ENCODE data around the gene RHOV.

RHOV gene, protein sequence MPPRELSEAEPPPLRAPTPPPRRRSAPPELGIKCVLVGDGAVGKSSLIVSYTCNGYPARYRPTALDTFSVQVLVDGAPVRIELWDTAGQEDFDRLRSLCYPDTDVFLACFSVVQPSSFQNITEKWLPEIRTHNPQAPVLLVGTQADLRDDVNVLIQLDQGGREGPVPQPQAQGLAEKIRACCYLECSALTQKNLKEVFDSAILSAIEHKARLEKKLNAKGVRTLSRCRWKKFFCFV

DNA sequence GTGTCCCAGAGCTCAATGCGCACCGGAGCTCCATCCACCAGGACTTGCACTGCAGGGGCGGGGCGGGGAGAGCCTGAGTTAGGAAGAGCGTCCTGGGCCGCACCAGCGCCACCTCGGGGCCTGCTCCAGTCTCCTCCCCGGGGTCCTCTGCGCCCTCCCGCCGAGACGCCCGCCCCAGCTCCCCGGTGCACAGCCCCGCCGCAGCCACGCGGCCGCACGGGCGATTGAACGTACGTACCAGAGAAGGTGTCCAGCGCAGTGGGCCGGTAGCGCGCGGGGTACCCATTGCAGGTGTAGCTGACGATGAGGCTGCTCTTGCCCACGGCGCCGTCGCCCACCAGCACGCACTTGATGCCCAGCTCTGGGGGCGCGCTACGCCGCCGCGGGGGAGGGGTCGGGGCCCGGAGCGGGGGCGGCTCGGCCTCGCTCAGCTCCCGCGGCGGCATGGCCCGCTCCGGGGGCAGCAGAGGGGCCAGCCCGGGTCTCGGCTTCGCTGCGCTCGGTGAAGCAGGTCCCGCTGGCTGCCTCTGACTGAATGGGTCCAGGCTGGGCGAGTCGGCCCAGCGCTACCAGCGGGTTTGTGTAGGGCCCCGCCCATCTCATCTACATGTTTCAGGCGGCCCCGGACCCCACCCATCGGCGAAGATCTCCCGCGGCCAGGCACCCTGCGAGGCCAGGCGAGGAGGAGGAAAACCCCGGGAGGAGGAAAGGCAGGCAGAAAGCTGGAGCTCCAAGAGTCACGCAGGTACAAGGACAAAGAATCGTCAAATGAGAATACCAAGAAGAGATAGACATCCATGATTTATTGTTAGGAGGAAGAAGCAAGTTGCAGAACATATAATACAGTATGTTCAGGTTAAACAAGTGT lies at the start of gene RHOV:
Gene RHOV (minus strand): TSS at position 541 of the 868 bp plus-strand sequence. CDS start 95 bp downstream, at position 446.
- Mint-ChIP-seq H3K36me3 (no peaks in the 10 kb centered on the region), H3K27ac (no peak within 1 kb of the TSS), H3K27me3 (peaks cover 2% of the 10 kb centered on the region), H3K4me1 (ENCODE audit: low read depth) (peaks cover 15% of the 10 kb centered on the region), H3K4me3 (peak within 1 kb of the TSS; percentile 83), H3K9me3 (ENCODE audit: low read depth) (no peaks in the 10 kb centered on the region)

DNA sequence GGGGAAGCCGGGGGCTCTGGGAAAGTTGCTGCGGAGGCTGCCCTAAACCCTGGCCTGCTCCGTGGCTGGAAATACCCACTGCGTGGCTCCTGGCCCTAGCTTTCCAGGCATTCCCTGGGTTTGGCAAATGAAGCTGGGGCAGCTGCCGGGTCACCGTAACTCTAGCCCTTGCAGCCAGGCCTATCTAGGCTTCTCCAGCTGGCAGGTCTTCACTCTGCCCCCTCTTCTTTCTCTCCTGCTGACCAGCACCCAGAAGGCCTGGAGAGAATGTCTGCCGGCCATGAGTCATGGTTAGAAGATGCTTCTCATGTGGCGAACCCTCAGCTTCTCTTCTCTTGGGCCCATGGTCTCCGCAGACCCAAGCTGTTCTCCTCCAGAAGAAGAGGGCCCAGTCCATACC lies 49.5 kb upstream of the RHOV start:
- no peaks in the 10 kb centered on the region for H3K36me3 Mint-ChIP-seq
- peaks cover 12% of the 10 kb centered on the region for H3K27me3 Mint-ChIP-seq
- H3K27ac Mint-ChIP-seq = no peak overlapping the region
- H3K9me3 Mint-ChIP-seq (ENCODE audit: low read depth) = no peaks in the 10 kb centered on the region
- H3K4me1 Mint-ChIP-seq (ENCODE audit: low read depth) = peaks cover 15% of the 10 kb centered on the region
- no peak overlapping the region for H3K4me3 Mint-ChIP-seq

- Mint-ChIP-seq H3K36me3 (no peaks in the 10 kb centered on the region), H3K9me3 (ENCODE audit: low read depth) (no peaks in the 10 kb centered on the region), H3K27ac (no peak overlapping the region), H3K4me1 (ENCODE audit: low read depth) (peaks cover 14% of the 10 kb centered on the region), H3K4me3 (no peak overlapping the region), H3K27me3 (peaks cover 12% of the 10 kb centered on the region)
These were observed 48.6 kb upstream of the RHOV start for GRCh38 chr15:40922608-40923005.

- Mint-ChIP-seq H3K27ac (no peak overlapping the region), H3K4me1 (ENCODE audit: low read depth) (peaks cover 11% of the 10 kb centered on the region), H3K9me3 (ENCODE audit: low read depth) (no peaks in the 10 kb centered on the region), H3K36me3 (no peaks in the 10 kb centered on the region), H3K27me3 (peaks cover 9% of the 10 kb centered on the region), H3K4me3 (no peak overlapping the region)
These were observed 48.0 kb upstream of the RHOV start for GRCh38 chr15:40921949-40922607.

- H3K27ac Mint-ChIP-seq = no peak overlapping the region
- H3K4me1 Mint-ChIP-seq (ENCODE audit: low read depth) = no peaks in the 10 kb centered on the region
- no peaks in the 10 kb centered on the region for H3K9me3 Mint-ChIP-seq (ENCODE audit: low read depth)
- no peaks in the 10 kb centered on the region for H3K36me3 Mint-ChIP-seq
- no peaks in the 10 kb centered on the region for H3K27me3 Mint-ChIP-seq
- H3K4me3 Mint-ChIP-seq = no peak overlapping the region
These were observed 44.9 kb upstream of the RHOV start for GRCh38 chr15:40918799-40919392.

DNA sequence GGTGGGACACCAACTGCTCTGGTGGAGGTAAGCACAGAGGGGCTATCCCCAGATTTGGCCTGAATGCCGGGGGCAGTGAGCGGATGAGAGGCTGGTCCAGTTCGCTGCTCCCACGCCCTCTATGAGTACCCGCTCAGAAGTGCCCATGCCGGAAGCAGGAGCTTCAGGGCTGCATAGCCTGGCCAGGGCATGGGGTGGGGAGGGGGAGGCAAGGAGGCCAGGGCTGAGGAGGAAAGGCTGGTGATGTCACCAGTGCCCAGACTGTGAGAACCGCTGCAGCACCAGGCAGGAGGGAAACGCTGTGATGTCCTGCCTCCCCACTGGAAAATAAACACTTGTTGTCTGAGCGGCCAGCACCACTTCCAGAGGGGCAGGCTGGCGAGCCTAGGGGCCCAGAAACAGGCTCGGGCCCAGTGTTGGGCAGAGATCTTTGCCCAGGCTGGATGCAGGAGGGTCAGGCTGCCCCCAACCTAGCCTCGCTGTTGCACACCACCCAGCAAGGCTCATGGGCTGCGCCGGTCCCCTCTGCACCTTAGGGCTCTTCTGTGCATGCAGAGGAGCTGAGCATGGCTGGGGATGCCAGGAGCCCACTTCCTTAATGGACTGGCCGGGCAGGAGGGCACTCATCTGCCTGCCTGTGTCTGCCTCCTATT lies 44.2 kb upstream of the RHOV start:
- no peak overlapping the region for H3K4me3 Mint-ChIP-seq
- H3K27ac Mint-ChIP-seq = no peak overlapping the region
- no peaks in the 10 kb centered on the region for H3K4me1 Mint-ChIP-seq (ENCODE audit: low read depth)
- no peaks in the 10 kb centered on the region for H3K27me3 Mint-ChIP-seq
- H3K9me3 Mint-ChIP-seq (ENCODE audit: low read depth) = no peaks in the 10 kb centered on the region
- H3K36me3 Mint-ChIP-seq = no peaks in the 10 kb centered on the region

DNA sequence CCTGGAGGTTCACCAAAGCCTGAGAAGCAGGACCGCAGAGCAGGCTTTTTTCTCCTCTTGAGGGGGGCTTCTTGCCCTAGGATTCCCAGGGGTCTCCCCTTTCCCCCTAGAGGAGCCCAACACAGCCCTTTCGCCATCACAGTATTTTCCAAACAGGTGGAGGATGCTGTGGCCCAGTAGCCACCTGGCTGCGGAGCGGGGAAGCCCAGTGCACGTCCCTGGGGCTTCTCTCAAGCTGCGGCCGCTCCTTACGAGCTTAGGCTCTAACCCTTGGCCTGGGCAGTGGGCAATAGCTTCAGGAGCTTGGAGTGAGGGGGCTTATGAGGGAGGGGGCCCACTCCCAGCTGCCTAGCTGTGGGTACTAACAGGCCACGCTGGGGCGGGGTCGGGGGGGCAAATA lies 43.6 kb upstream of the RHOV start:
- Mint-ChIP-seq H3K27me3 (no peaks in the 10 kb centered on the region), H3K4me1 (ENCODE audit: low read depth) (no peaks in the 10 kb centered on the region), H3K36me3 (no peaks in the 10 kb centered on the region), H3K9me3 (ENCODE audit: low read depth) (no peaks in the 10 kb centered on the region), H3K27ac (no peak overlapping the region), H3K4me3 (no peak overlapping the region)

DNA sequence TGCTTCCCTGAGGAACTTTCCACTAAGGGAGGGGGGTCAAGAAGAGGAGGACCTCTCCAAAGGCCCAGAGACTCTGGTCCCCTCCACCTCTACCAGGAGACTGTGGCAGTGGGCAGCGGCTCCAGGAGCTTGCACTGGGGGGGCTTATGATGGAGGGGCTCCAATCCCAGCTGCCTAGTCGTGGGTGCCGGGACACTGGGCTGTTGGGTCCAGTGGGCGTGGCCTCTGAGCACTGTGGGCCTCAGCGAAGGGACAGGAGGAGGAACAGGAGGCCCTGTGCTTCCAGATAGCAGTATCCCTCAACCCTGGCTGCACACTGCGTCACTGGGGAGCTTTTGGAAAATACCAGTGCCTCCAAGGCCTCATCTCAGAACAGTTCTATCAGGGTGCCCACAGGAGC lies 41.6 kb upstream of the RHOV start:
- Mint-ChIP-seq H3K9me3 (ENCODE audit: low read depth) (no peaks in the 10 kb centered on the region), H3K4me3 (no peak overlapping the region), H3K27me3 (no peaks in the 10 kb centered on the region), H3K36me3 (no peaks in the 10 kb centered on the region), H3K4me1 (ENCODE audit: low read depth) (no peaks in the 10 kb centered on the region), H3K27ac (no peak overlapping the region)

GRCh38 chr15:40915116-40915661 lies 41.2 kb upstream of the RHOV start:
- H3K27me3 Mint-ChIP-seq = no peaks in the 10 kb centered on the region
- H3K36me3 Mint-ChIP-seq = no peaks in the 10 kb centered on the region
- no peak overlapping the region for H3K27ac Mint-ChIP-seq
- H3K4me1 Mint-ChIP-seq (ENCODE audit: low read depth) = no peaks in the 10 kb centered on the region
- no peak overlapping the region for H3K4me3 Mint-ChIP-seq
- H3K9me3 Mint-ChIP-seq (ENCODE audit: low read depth) = no peaks in the 10 kb centered on the region

GRCh38 chr15:40914486-40914885 lies 40.5 kb upstream of the RHOV start:
- no peak overlapping the region for H3K4me3 Mint-ChIP-seq
- H3K36me3 Mint-ChIP-seq = no peaks in the 10 kb centered on the region
- H3K4me1 Mint-ChIP-seq (ENCODE audit: low read depth) = no peaks in the 10 kb centered on the region
- H3K27me3 Mint-ChIP-seq = no peaks in the 10 kb centered on the region
- H3K27ac Mint-ChIP-seq = no peak overlapping the region
- H3K9me3 Mint-ChIP-seq (ENCODE audit: low read depth) = no peaks in the 10 kb centered on the region

GRCh38 chr15:40914013-40914412 lies 40.0 kb upstream of the RHOV start:
- no peak overlapping the region for H3K4me3 Mint-ChIP-seq
- no peaks in the 10 kb centered on the region for H3K27me3 Mint-ChIP-seq
- H3K27ac Mint-ChIP-seq = no peak overlapping the region

DNA sequence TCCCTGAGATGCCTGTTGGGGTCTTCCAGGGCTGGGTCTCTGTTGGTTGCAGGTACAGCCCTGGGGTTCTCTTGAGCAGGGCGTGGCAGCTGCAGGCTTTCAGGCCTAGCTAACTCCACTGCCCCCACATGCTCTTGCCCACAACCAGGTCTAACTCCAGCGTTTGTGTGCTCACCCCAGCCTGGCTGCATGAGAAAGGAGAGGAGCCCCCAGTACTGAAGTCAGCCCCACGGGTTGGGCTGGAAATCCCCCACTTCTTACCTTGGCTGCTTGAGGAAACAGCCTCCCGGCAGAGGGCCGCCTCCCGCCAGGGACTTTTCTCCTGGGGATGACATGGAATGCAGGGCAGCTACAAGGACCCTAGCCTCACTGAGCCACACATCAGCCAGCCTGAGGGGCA lies 38.4 kb upstream of the RHOV start:
- Mint-ChIP-seq H3K27me3 (no peaks in the 10 kb centered on the region), H3K27ac (no peak overlapping the region), H3K9me3 (ENCODE audit: low read depth) (no peaks in the 10 kb centered on the region), H3K36me3 (no peaks in the 10 kb centered on the region), H3K4me3 (no peak overlapping the region), H3K4me1 (ENCODE audit: low read depth) (peaks cover 4% of the 10 kb centered on the region)

More at GRCh38 chr15:40914013-40914412, 40.0 kb upstream of the RHOV start:
- Mint-ChIP-seq H3K4me1 (ENCODE audit: low read depth) (no peaks in the 10 kb centered on the region), H3K9me3 (ENCODE audit: low read depth) (no peaks in the 10 kb centered on the region), H3K36me3 (no peaks in the 10 kb centered on the region)

DNA sequence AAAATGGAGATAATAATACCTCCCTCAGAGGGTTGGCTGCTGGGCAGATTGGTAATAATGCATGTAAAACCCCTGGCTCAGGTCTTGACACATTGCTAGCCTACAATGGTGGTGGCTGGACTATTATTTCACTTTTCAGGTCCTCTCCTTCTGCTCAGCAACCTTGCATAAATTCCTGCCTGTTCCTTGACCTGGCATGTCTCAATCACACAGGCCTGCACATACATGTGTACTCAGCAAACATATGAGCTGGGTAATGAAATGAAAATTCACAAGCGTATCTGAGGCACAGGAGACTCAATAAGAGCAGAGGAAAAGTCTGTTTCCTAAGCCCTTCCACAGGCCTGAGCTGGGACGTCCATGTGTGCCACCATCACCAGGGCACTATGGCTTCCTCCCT lies 37.7 kb upstream of the RHOV start:
- H3K9me3 Mint-ChIP-seq (ENCODE audit: low read depth) = no peaks in the 10 kb centered on the region
- H3K4me1 Mint-ChIP-seq (ENCODE audit: low read depth) = peaks cover 8% of the 10 kb centered on the region
- H3K27me3 Mint-ChIP-seq = no peaks in the 10 kb centered on the region
- H3K36me3 Mint-ChIP-seq = no peaks in the 10 kb centered on the region
- H3K27ac Mint-ChIP-seq = no peak overlapping the region
- no peak overlapping the region for H3K4me3 Mint-ChIP-seq

- Mint-ChIP-seq H3K27me3 (no peaks in the 10 kb centered on the region), H3K4me3 (no peak overlapping the region), H3K4me1 (ENCODE audit: low read depth) (peaks cover 8% of the 10 kb centered on the region), H3K27ac (no peak overlapping the region), H3K9me3 (ENCODE audit: low read depth) (no peaks in the 10 kb centered on the region), H3K36me3 (no peaks in the 10 kb centered on the region)
These were observed 37.1 kb upstream of the RHOV start for GRCh38 chr15:40911141-40911540.

All from activated naive CD8-positive, alpha-beta T cell (primary cell).